TTC549 (cell line): Measurements from ENCODE around the gene VEZT.
A peak's percentile ranks its signal among the peaks of the same experiment; 100 is the strongest.
"Not testable (repeated sequence)": the region's sequence is repeated elsewhere in the genome, so short reads cannot be mapped to it uniquely, and the experiment has no call there.

Experiments
- FAIRE-seq: peaks from 2 replicates; lab custom pipeline; 2012; peaks lifted over from hg19 to GRCh38; lab: Jason Lieb, UNC

The VEZT gene

DNA sequence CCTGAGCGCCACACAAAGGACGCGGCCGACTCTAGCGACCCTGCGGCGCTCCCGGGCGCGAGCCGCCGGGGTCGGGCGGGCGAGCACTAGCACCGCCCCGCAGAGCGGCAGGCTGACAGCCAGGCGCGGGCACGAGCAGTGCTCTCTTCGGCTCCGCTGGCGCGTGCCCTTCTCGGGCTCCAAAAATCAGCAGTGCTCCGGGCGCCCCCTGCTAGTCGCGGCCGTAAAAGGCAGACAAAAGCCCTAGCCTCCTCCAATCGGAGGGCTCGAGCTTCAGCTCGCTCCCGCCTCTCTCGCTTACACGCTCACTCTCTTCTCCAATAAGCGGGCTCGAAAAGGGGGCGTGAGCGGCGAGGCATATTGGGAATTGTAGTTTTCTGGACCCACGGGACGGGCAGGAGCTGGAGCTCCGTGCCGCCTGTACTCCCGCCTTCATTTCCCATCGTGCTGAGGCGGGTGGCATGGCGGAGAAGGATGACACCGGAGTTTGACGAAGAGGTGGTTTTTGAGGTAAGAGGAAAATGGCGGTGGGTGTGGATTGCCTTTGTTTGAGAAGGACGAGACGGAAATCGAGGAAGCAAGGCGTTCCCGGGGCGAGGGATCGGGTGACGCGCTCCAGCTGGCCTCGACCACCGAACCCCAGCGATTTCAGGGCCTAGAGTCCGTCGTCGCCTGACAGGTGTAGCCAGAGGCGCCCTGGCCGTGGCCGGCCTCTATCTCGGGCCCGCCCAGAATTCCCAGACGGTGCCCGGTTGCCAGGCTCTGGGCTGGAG is at the start of gene VEZT, which contains the start of gene FGD6:
Gene VEZT, plus strand, starts transcription at position 431 of the 773 bp plus-strand sequence. Its CDS starts 44 bp downstream, at position 475.
Gene FGD6, minus strand, starts transcription at position 91 of the 773 bp plus-strand sequence. CDS start 227 bp downstream, outside the sequence.
- FAIRE-seq, result peak; percentile 97

DNA sequence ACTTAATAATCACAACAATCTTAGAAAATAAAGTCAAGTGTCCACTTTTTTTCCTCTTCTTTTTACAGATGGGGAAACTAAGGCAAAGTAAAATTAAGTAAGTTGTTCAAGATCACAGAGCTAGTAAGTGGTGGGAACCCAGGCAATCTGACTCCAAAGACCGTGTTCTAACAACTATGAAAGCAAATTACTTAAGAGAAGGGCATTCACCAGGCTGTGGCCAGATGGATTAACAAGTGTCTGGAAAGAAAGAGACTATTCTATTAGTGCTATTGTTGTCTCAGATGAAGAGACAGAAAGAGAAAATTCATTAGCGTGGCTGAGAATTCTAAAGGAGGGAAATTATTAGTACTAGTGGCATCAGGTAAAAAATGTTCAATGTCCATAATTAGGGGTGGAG is 48.9 kb upstream of the VEZT start:
- no peak for FAIRE-seq

GRCh38 chr12:95169368-95169767 is 48.2 kb upstream of the VEZT start:
- no peak for FAIRE-seq

- no peak for FAIRE-seq
Measured at GRCh38 chr12:95173392-95174251, 44.0 kb upstream of the VEZT start.

DNA sequence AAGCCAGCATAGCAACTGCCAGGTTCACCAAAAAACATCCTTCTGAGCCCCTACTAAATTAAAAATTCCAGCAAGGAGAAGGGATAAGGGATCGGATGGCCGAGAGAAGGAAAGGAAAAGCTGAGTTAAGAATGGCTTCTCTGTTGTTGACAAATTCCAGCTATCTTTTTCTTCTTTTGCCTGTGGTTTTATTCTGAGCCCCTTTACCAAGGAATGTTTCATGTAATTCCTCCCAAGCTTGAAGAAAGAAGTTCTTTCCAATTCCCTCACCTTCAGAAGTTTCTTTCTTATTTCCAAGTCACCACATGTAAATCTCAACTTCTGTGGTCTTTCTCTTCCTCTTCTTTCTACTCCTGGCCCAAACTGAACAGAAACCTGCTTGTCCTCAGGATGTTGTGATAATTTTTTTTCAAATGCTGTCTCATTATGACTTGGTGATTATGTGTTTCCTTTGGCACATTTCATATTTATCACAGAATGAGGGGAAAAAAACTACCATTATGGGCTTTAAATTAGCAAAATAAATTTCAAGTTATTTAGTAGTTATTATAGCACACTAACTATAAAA is 40.3 kb upstream of the VEZT start:
- FAIRE-seq, result no peak

GRCh38 chr12:95178136-95178535 is 39.5 kb upstream of the VEZT start:
- FAIRE-seq, result no peak

- FAIRE-seq, result no peak
Measured at GRCh38 chr12:95179011-95179410, 38.6 kb upstream of the VEZT start.

DNA sequence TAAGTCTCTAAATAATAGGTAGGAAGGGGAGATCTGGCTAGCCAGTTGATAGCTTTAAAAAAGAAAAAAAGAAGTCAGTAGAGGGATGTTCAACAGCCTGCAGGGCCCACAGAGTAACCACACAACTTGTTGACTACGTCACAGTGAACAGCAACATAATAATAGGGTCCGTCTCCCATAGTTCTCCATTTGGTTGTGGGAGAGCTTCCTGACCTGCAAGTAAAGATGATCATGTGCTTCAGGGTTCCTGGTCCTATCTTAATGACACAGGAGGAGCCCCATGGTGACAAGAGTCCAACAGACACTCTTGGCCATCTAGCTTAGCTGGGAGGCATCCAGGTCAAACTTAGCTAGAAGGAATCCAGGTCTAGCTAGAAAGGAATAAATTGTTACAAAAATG is 36.5 kb upstream of the VEZT start:
- FAIRE-seq, result no peak

DNA sequence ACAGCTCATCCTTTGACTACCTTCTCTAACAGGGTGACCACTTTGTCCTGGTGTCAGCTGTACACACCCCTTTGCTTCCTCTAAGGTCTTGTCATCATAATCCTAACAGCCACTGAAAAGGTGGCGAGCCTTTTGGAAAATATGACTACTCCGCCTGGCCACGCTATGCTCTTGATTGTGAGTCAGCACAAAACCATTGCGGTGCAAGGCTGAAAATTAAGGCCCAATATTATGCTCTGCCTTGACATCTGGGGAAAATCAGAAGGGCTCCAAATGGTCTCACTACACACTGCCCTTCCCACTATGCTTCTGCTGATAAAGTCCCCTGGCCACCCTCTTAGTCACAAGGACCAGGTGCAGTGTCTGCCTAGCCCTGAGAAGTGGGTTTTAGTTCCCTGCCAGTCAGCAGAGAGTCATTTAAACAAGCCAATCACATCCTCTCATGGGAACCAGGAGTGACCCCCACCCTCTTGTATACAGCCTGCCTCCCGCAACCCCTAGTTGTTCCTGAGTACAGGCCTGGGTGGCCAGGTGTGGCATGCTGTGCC is 34.7 kb upstream of the VEZT start:
- no peak for FAIRE-seq

DNA sequence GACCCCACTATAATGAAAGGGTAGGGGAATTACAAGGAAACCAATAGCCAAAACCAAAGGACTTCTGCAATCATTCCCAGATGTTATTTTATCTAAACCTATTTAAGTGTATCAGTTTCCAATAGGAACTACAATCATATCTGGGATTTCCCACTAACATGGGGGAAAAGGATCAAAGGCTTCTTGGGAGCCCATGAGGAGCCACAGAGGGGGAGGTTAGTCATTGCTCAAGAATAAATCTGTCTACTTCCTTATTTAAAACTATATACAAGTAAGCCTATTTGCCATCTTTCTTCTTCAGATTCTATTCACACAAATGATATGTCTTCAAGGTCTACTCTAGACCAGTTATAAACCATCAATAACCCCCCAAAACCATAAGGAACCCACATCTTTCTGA is 33.5 kb upstream of the VEZT start:
- no peak for FAIRE-seq

DNA sequence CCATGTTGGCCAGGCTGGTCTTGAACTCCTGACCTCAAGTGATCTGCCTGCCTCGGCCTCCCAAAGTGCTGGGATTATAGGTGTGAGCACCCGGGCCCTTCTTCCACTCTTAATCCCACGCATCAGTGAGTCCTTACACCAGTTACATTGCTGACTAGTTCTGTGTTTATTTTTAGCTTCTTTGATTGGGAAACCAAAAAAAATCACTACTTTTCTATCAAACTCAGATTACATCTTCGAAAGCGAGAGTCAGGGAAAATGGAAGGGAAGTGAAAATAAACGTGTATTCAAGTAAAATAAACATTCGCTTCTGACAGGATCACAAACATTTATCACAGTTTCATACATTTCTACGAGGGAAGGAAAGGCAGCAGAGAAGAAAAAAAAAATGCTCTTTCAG is 32.5 kb upstream of the VEZT start:
- FAIRE-seq, result no peak

DNA sequence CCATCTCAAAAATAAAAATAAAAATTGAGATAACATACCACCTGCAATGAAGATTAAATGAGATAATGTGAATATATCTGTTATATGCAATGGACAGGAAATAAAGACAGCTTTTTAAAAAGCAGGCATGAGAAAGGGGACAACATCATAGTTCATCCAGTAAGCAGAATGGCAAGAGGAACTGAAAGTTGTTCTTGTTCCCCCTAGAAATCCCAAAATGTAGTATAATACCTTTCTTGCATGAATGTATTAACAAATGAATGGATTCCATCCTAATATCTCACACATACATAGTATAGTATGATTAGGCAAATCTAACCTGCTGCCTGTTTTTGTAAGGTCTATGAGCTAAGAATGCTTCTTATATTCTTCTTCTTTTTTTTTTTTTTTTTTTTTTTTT is 31.8 kb upstream of the VEZT start:
- no peak for FAIRE-seq

DNA sequence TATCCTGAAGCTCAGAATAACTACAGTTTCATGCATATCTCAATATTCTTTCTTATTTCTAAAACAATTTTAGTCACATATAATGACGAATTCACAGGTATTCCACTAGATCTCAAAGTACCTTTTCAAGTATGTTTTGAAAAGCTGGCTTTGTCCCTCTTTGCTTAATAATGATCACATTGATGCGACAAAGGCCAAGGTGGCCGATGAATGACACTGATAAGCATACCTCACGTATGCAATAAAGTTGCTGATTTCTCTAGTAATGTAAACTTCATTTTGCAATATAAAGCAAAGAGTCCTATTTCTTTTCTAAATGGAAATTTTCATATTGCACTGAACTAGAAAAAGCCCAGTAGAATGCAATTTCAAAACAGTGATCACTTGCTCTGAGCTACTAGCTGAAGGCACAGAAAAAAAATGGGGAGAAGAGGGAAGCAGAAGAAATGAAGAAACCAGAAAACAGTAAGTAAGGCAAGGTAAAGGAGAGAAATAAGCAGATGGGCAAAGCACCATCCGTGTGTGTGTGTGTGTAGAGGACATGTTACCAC is 29.7 kb upstream of the VEZT start:
- no peak for FAIRE-seq

GRCh38 chr12:95191060-95191696 is 26.4 kb upstream of the VEZT start:
- no peak for FAIRE-seq

DNA sequence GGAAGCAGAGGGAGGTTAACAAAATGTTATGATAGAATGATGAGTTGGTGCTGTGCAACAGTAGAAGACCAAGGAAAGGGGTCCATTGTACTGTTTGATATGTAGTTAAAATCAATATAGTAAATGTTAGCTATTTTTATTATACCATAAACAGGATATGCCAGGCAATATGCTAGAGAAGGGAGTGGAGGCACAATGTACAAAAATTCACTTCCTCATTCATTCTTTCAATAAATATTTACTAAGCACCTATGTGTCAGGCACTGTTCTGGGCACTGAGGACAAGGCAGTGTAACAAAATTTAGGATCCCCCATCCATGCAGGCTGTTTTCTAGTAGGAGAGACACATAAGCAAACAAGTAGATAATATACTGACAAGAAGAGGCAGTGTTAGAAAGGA is 25.3 kb upstream of the VEZT start:
- no peak for FAIRE-seq

GRCh38 chr12:95193139-95193538 is 24.5 kb upstream of the VEZT start:
- no peak for FAIRE-seq

- FAIRE-seq, result no peak
Measured at GRCh38 chr12:95195122-95195521, 22.5 kb upstream of the VEZT start.

DNA sequence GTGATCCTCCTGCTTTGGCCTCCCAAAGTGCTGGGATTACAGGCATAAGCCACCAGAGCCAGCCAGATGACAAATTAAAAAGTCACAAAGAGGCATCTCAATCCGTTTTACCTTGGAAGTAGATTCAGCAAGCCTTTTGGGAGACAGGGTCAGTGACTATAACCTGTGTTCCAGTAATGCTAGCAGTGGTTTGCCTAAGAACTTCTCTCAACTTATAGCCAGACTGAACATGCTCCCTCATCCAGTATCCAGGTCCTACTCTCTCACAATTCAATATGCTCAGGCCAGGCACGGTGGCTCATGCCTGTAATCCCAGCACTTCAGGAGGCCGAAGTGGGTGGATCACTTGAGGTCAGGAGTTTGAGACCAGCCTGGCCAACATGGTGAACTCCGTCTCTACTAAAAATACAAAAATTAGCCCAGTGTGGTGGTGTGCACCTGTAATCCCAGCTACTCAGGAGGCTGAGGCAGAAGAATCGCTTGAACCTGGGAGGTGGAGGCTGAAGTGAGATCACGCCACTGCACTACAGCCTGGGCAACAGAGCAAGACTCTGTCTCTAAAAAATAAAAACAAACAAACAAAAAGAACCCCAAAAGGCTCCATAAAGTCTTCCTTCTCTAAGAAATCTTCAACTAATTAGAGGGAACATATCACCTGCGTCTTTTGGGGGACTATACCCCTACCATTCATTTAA is 20.6 kb upstream of the VEZT start:
- FAIRE-seq, result not testable (repeated sequence)

- no peak for FAIRE-seq
Measured at GRCh38 chr12:95197636-95198035, 20.0 kb upstream of the VEZT start.

DNA sequence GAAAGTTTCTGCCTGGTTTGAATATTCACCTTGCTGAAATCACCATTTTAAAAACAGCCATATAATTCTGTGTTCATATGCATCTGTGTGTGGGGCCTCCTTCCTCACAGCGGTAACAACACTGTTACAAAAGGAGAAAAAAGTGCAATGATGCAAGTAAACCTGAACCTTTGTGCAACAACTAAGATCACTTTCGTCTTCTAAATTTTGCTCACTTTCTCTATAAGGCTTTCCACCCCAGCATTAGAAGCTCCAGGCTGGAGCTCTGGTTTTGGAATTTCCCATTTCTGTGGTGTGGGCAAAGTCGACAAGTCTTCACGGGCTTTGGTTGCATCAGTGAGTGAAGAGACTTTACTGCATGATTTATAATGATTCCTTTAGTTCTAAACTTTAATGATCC is 18.7 kb upstream of the VEZT start:
- FAIRE-seq, result no peak
